NCI-H510A (cell line): Measurements from ENCODE around the gene KIF20B.

ENCODE experiments used
- DNase-seq: peaks from one replicate; lab custom pipeline; 2025; lab: John Stamatoyannopoulos, UW

The KIF20B gene

GRCh38 chr10:89701242-89702120, at the start of gene KIF20B:
KIF20B (plus strand) TSS chr10:89701590; CDS start chr10:89705295, 3,705 bp downstream.
- peak; percentile 95 for DNase-seq

GRCh38 chr10:89651916-89652573, 49.3 kb upstream of the KIF20B start:
- no peak for DNase-seq

GRCh38 chr10:89652806-89653370, 48.5 kb upstream of the KIF20B start:
- DNase-seq, result no peak

- DNase-seq, result no peak
Observed at GRCh38 chr10:89653410-89653869, 48.0 kb upstream of the KIF20B start.

- no peak for DNase-seq
Observed at GRCh38 chr10:89655722-89656121, 45.7 kb upstream of the KIF20B start.

- DNase-seq, result no peak
Observed at GRCh38 chr10:89657302-89657701, 44.1 kb upstream of the KIF20B start.

- no peak for DNase-seq
Observed at GRCh38 chr10:89659143-89660131, 42.0 kb upstream of the KIF20B start.

GRCh38 chr10:89662596-89662995, 38.8 kb upstream of the KIF20B start:
- no peak for DNase-seq

GRCh38 chr10:89663144-89663543, 38.2 kb upstream of the KIF20B start:
- no peak for DNase-seq

- DNase-seq, result no peak
Observed at GRCh38 chr10:89664203-89664602, 37.2 kb upstream of the KIF20B start.

- no peak for DNase-seq
Observed at GRCh38 chr10:89665302-89665701, 36.1 kb upstream of the KIF20B start.

- DNase-seq, result no peak
Observed at GRCh38 chr10:89666138-89666537, 35.3 kb upstream of the KIF20B start.

- no peak for DNase-seq
Observed at GRCh38 chr10:89668386-89669071, 32.9 kb upstream of the KIF20B start.

- no peak for DNase-seq
Observed at GRCh38 chr10:89669985-89670384, 31.4 kb upstream of the KIF20B start.

GRCh38 chr10:89670926-89671325, 30.5 kb upstream of the KIF20B start:
- DNase-seq, result no peak

GRCh38 chr10:89677341-89677740, 24.0 kb upstream of the KIF20B start:
- DNase-seq, result no peak

- no peak for DNase-seq
Observed at GRCh38 chr10:89679986-89680385, 21.4 kb upstream of the KIF20B start.

- DNase-seq, result peak; percentile 55
Observed at GRCh38 chr10:89683883-89684282, 17.5 kb upstream of the KIF20B start.

- DNase-seq, result no peak
Observed at GRCh38 chr10:89684604-89685003, 16.8 kb upstream of the KIF20B start.

GRCh38 chr10:89685936-89686335, 15.5 kb upstream of the KIF20B start:
- no peak for DNase-seq

GRCh38 chr10:89690027-89690426, 11.4 kb upstream of the KIF20B start:
- DNase-seq, result no peak
